ENCODE results near the gene LANCL2. TPM values are rescaled to one million over a fixed set of nuclear protein-coding genes. Genes with fewer than 3 reads are reported as not detected.
"Not testable (repeated sequence)": the region's sequence is repeated elsewhere in the genome, so short reads cannot be mapped to it uniquely, and the experiment has no call there.

LANCL2 gene
- total and polyA plus RNA-seq, 9 of the 15 experiments (the other 6 are each of a cell fraction or from before 2014, with no cell fraction given): 5.3 to 18.5 (median 13.5) TPM

DNA sequence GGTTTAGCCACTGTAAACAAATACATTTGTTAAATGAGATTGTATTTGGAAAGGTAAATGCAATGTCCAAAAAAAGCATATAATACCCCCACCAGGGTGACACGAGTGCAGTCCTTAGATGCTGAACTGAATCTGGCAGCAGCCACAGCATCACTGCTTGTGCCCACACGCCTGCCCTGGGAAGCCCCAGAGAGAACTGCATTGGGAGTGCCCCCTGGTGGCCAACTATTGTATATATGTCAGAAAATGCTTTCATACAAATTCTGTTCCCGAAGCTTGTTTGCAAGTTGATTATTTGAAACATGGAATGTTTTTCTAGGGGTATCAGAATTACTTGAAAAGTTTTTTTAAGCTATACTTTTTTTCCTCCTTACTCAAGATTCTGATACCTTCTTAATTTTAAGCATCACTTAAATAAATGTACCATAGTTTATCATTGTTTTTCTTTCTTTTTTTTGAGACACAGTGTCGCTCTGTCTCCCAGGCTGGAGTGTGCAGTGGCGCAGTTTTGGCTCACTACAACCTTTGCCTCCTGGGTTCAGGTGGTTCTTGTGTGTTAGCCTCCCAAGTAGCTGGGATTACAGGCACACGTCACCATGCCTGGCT lies 50.1 kb downstream of the LANCL2 start (continued):
- TF ChIP-seq, protein P1, sequence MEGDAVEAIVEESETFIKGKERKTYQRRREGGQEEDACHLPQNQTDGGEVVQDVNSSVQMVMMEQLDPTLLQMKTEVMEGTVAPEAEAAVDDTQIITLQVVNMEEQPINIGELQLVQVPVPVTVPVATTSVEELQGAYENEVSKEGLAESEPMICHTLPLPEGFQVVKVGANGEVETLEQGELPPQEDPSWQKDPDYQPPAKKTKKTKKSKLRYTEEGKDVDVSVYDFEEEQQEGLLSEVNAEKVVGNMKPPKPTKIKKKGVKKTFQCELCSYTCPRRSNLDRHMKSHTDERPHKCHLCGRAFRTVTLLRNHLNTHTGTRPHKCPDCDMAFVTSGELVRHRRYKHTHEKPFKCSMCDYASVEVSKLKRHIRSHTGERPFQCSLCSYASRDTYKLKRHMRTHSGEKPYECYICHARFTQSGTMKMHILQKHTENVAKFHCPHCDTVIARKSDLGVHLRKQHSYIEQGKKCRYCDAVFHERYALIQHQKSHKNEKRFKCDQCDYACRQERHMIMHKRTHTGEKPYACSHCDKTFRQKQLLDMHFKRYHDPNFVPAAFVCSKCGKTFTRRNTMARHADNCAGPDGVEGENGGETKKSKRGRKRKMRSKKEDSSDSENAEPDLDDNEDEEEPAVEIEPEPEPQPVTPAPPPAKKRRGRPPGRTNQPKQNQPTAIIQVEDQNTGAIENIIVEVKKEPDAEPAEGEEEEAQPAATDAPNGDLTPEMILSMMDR (IDR thresholded peaks at IDR 0.05 in 2 of 3, conservative IDR thresholded peaks at IDR 0.05 in 1 of 3; ENCODE audit: insufficient read depth in 2 of 3, low read depth in 1 of 3, low read length in 3 of 3): peak; percentile 73 to 78 (median 77)
- TF ChIP-seq, protein P2, sequence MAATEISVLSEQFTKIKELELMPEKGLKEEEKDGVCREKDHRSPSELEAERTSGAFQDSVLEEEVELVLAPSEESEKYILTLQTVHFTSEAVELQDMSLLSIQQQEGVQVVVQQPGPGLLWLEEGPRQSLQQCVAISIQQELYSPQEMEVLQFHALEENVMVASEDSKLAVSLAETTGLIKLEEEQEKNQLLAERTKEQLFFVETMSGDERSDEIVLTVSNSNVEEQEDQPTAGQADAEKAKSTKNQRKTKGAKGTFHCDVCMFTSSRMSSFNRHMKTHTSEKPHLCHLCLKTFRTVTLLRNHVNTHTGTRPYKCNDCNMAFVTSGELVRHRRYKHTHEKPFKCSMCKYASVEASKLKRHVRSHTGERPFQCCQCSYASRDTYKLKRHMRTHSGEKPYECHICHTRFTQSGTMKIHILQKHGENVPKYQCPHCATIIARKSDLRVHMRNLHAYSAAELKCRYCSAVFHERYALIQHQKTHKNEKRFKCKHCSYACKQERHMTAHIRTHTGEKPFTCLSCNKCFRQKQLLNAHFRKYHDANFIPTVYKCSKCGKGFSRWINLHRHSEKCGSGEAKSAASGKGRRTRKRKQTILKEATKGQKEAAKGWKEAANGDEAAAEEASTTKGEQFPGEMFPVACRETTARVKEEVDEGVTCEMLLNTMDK (IDR thresholded peaks at IDR 0.05; ENCODE audit: borderline replicate concordance, insufficient read depth, low read depth, low read length, poor library complexity, severe bottlenecking): peak; percentile 19
- TF ChIP-seq PPARD (CRISPR knock-in tag; IDR thresholded peaks at IDR 0.05): no peak
- TF ChIP-seq, protein P3, sequence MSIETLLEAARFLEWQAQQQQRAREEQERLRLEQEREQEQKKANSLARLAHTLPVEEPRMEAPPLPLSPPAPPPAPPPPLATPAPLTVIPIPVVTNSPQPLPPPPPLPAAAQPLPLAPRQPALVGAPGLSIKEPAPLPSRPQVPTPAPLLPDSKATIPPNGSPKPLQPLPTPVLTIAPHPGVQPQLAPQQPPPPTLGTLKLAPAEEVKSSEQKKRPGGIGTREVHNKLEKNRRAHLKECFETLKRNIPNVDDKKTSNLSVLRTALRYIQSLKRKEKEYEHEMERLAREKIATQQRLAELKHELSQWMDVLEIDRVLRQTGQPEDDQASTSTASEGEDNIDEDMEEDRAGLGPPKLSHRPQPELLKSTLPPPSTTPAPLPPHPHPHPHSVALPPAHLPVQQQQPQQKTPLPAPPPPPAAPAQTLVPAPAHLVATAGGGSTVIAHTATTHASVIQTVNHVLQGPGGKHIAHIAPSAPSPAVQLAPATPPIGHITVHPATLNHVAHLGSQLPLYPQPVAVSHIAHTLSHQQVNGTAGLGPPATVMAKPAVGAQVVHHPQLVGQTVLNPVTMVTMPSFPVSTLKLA (conservative IDR thresholded peaks at IDR 0.05): 0 out of 4 replicates have a peak, but pooled peaks of 1 of the 2 experiments have one; percentile 13
- peak; percentile 76 for TF ChIP-seq SMC3 (conservative IDR thresholded peaks at IDR 0.05; ENCODE audit: insufficient read depth, low read depth, low read length)

DNA sequence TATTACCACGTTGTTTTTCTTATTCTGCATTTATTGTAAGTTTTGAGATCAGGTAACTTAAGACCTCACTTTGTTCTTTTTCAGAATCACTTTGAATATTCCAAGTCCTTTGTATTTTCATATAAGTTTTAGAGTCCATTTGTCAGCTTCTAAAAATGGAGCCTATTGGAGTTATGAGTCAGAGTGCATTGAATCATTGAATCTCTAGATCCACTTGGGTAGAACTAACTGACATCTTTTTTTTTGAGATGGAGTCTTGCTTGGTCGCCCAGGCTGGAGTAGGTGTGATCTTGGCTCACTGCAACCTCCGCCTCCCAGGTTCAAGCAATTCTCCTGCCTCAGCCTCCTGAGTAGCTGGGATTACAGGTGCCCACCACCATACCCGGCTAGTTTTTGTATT lies 52.3 kb downstream of the LANCL2 start:
- H3K27ac ChIP-seq (ENCODE audit: extremely low read depth, low read depth, low read length); H3K9me3 ChIP-seq (replicated peaks; ENCODE audit: control insufficient read depth, insufficient read depth, low read depth, low read length); H3K4me1 ChIP-seq (replicated peaks in 1 of 2; ENCODE audit: control insufficient read depth in 2 of 2, insufficient read depth in 2 of 2, low read length in 2 of 2); H2AFZ ChIP-seq (ENCODE audit: low read depth, low read length); BruUV-seq (replicated peaks); H3K4me2 ChIP-seq (ENCODE audit: insufficient read depth, low read length); H3K36me3 ChIP-seq (ENCODE audit: control insufficient read depth, insufficient read depth, low read length); FAIRE-seq; H3K9ac ChIP-seq (ENCODE audit: insufficient read depth in 1 of 2, low read depth in 2 of 2, low read length in 2 of 2); H3K79me2 ChIP-seq (ENCODE audit: control insufficient read depth, insufficient read depth, low read length); DNase-seq (ENCODE audit: extremely low read depth in 1 of 4, low spot score in 3 of 4); ATAC-seq; H3K4me3 ChIP-seq; H3K9me1 ChIP-seq (ENCODE audit: control insufficient read depth, insufficient read depth, low read length); H4K20me1 ChIP-seq (replicated peaks; ENCODE audit: control insufficient read depth, insufficient read depth, low read length); H3K27me3 ChIP-seq (ENCODE audit: control insufficient read depth in 2 of 2, insufficient read depth in 2 of 2, low read length in 2 of 2); CTCF ChIA-PET (ENCODE audit: low intra/inter-chr PET ratio); POLR2A ChIA-PET; in situ Hi-C loops (cut with MboI): not testable (repeated sequence)
- WGBS (ENCODE audit: insufficient coverage, low coverage, missing lambda C conversion rate): 61% methylated on average over 4 of the region's 4 CpGs
- intact Hi-C loops (cut with micrococcal nuclease): loop anchor here (10.0 kb wide), 1 partner anchor 643 kb away; no protein-coding TSS in a partner anchor
